ENCODE results near the gene MSL3. TPM values are rescaled to one million over a fixed set of nuclear protein-coding genes. Genes with fewer than 3 reads are reported as not detected.
A peak's percentile ranks its signal among the peaks of the same experiment; 100 is the strongest.

The MSL3 gene
- total and polyA plus RNA-seq, 2 donors (not counting 3 experiments of a cell fraction or from before 2014, with no cell fraction given) = 54.2 to 58.7 TPM

DNA sequence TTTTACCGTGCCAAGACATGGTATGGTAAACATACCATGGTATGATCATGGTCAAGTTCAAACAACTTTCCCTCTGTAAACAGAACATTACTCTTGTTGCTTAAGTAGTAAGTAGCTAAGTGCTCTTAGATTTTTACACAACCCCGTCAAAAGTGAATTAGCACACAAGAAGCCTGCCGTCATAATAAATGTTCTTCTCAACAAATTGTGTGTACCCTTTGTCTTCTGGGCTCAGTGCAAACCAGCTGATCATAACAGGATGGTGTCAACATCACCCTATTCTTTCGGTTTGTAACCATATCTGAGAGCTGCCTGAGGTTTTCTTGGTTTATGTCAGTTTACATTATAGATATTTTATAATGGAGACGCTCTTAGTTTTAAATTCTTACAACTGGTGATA lies 28.8 kb downstream of the MSL3 start:
- no peak overlapping the region for H3K4me3 ChIP-seq (replicated peaks in 1 of 3; ENCODE audit: insufficient read depth in 1 of 3, low read depth in 1 of 3, low read length in 3 of 3)
- POLR2A ChIA-PET = no interaction called here
- CTCF ChIA-PET = interaction anchor here (0.6 to 1.8 kb wide), 32 partner anchors 8 to 915 kb away, joined by 3 to 23 read pairs (median 4); partner anchors contain the start of gene MSL3
- FAIRE-seq (no peak), DNase-seq (ENCODE audit: low read depth, low spot score) (no peak)
- no peaks in the 10 kb centered on the region for H3K36me3 ChIP-seq (ENCODE audit: control insufficient read depth in 2 of 2, extremely low read depth in 1 of 2, insufficient read depth in 2 of 2, low read length in 2 of 2)
- TF ChIP-seq, protein P1, sequence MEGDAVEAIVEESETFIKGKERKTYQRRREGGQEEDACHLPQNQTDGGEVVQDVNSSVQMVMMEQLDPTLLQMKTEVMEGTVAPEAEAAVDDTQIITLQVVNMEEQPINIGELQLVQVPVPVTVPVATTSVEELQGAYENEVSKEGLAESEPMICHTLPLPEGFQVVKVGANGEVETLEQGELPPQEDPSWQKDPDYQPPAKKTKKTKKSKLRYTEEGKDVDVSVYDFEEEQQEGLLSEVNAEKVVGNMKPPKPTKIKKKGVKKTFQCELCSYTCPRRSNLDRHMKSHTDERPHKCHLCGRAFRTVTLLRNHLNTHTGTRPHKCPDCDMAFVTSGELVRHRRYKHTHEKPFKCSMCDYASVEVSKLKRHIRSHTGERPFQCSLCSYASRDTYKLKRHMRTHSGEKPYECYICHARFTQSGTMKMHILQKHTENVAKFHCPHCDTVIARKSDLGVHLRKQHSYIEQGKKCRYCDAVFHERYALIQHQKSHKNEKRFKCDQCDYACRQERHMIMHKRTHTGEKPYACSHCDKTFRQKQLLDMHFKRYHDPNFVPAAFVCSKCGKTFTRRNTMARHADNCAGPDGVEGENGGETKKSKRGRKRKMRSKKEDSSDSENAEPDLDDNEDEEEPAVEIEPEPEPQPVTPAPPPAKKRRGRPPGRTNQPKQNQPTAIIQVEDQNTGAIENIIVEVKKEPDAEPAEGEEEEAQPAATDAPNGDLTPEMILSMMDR (IDR thresholded peaks at IDR 0.05; ENCODE audit: extremely low read depth in 1 of 2, insufficient read depth in 1 of 2, low read depth in 1 of 2, low read length in 2 of 2) = no peak
- TF ChIP-seq MYC (IDR thresholded peaks at IDR 0.05; ENCODE audit: low read depth, low read length) = no peak
- TF ChIP-seq JUN (IDR thresholded peaks at IDR 0.05; ENCODE audit: borderline replicate concordance, insufficient read depth, insufficient read length, low read depth) = no peak
- H3K27me3 ChIP-seq (ENCODE audit: control insufficient read depth in 2 of 2, insufficient read depth in 2 of 2, low read length in 2 of 2) = no peaks in the 10 kb centered on the region
- H3K79me2 ChIP-seq (ENCODE audit: control insufficient read depth, insufficient read depth, low read length) = no peaks in the 10 kb centered on the region
- H2AFZ ChIP-seq (ENCODE audit: low read depth, low read length) = no peak overlapping the region
- BruUV-seq (replicated peaks) = no TSS peak
- no peak overlapping the region for H3K9ac ChIP-seq (replicated peaks; ENCODE audit: extremely low read depth, insufficient read depth, low read length)
- no peaks in the 10 kb centered on the region for H3K9me1 ChIP-seq (replicated peaks; ENCODE audit: control insufficient read depth, extremely low read depth, insufficient read depth, low read length)
- H3K9me3 ChIP-seq (replicated peaks; ENCODE audit: control insufficient read depth, insufficient read depth, low read length) = no peaks in the 10 kb centered on the region
- no peaks in the 10 kb centered on the region for H3K4me1 ChIP-seq (ENCODE audit: control insufficient read depth, extremely low read depth, insufficient read depth, low read length)
- intact Hi-C loops (cut with micrococcal nuclease) = loop anchor here (1.0 to 10.0 kb wide), 2 partner anchors 121 to 238 kb away; no protein-coding TSS in a partner anchor
- H3K4me2 ChIP-seq (ENCODE audit: insufficient read depth, low read length) = no peak overlapping the region
- no peak overlapping the region for H3K27ac ChIP-seq (ENCODE audit: insufficient read depth, low read depth, low read length)
- dilution Hi-C loops (cut with MboI; ENCODE audit: extremely low pct_ligation_motif_present, low sequenced_read_pairs) = no loop called here
- H4K20me1 ChIP-seq (replicated peaks; ENCODE audit: control insufficient read depth, extremely low read depth, insufficient read depth, low read length) = no peaks in the 10 kb centered on the region

DNA sequence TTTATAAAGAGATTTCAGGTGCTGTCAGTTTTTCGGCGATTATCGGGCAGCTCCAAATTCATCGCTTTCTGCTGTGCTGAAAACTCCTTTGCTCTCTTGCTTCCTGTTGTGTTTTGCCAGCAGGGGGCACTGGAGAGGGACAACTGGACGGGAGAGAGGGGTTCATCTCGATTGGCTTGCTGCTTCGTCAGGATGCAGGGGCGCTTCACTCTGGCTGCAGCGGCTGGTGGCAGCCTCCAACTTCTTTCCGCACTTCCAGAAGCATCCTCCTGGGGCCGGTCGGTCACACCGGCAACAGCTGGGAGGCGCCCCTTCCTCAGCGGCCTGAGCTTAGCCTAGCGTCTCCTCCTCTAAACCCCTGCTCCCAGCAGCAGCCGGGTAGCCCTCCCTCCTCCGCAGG lies 29.5 kb downstream of the MSL3 start:
- BruUV-seq (replicated peaks) = no TSS peak
- peak overlapping the region; percentile 34 for H2AFZ ChIP-seq (ENCODE audit: low read depth, low read length)
- dilution Hi-C loops (cut with MboI; ENCODE audit: extremely low pct_ligation_motif_present, low sequenced_read_pairs) = no loop called here
- no peak overlapping the region for H3K9ac ChIP-seq (replicated peaks; ENCODE audit: extremely low read depth, insufficient read depth, low read length)
- H3K36me3 ChIP-seq (ENCODE audit: control insufficient read depth in 2 of 2, extremely low read depth in 1 of 2, insufficient read depth in 2 of 2, low read length in 2 of 2) = no peaks in the 10 kb centered on the region
- no peak overlapping the region for H3K4me3 ChIP-seq (replicated peaks in 1 of 3; ENCODE audit: insufficient read depth in 1 of 3, low read depth in 1 of 3, low read length in 3 of 3)
- H3K27me3 ChIP-seq (ENCODE audit: control insufficient read depth in 2 of 2, insufficient read depth in 2 of 2, low read length in 2 of 2) = no peaks in the 10 kb centered on the region
- FAIRE-seq (peak; percentile 81), DNase-seq (ENCODE audit: low read depth, low spot score) (peak; percentile 49)
- TF ChIP-seq POLR2A (IDR thresholded peaks at IDR 0.05; ENCODE audit: low read depth, low read length) (no peak), JUN (IDR thresholded peaks at IDR 0.05; ENCODE audit: borderline replicate concordance, insufficient read depth, insufficient read length, low read depth) (no peak), FOS (IDR thresholded peaks at IDR 0.05; ENCODE audit: borderline replicate concordance, insufficient read depth, low read length) (no peak)
- TF ChIP-seq, protein P1 (IDR thresholded peaks at IDR 0.05; ENCODE audit: extremely low read depth in 1 of 2, insufficient read depth in 1 of 2, low read depth in 1 of 2, low read length in 2 of 2) = peak; percentile 56 to 62
- no peaks in the 10 kb centered on the region for H3K4me1 ChIP-seq (ENCODE audit: control insufficient read depth, extremely low read depth, insufficient read depth, low read length)
- H3K9me3 ChIP-seq (replicated peaks; ENCODE audit: control insufficient read depth, insufficient read depth, low read length) = no peaks in the 10 kb centered on the region
- CTCF ChIA-PET = interaction anchor here (0.6 to 1.8 kb wide), 33 partner anchors 9 to 914 kb away, joined by 3 to 23 read pairs (median 4); partner anchors contain the start of gene MSL3
- intact Hi-C loops (cut with micrococcal nuclease) = loop anchor here (1.0 to 10.0 kb wide), 2 partner anchors 121 to 237 kb away; no protein-coding TSS in a partner anchor
- POLR2A ChIA-PET = no interaction called here
- H3K4me2 ChIP-seq (ENCODE audit: insufficient read depth, low read length) = peak overlapping the region; percentile 64
- H3K27ac ChIP-seq (ENCODE audit: insufficient read depth, low read depth, low read length) = no peak overlapping the region
- no peaks in the 10 kb centered on the region for H4K20me1 ChIP-seq (replicated peaks; ENCODE audit: control insufficient read depth, extremely low read depth, insufficient read depth, low read length)
- no peaks in the 10 kb centered on the region for H3K9me1 ChIP-seq (replicated peaks; ENCODE audit: control insufficient read depth, extremely low read depth, insufficient read depth, low read length)
- no peaks in the 10 kb centered on the region for H3K79me2 ChIP-seq (ENCODE audit: control insufficient read depth, insufficient read depth, low read length)

Measured in endothelial cell of umbilical vein (primary cell).